ENCODE data around the gene PDE9A. TPM values are rescaled to one million over a fixed set of nuclear protein-coding genes. Genes with fewer than 3 reads are reported as not detected.

Gene PDE9A
- total and polyA plus RNA-seq, 8 donors = 1.2 to 14.4 (median 5.0) TPM

DNA sequence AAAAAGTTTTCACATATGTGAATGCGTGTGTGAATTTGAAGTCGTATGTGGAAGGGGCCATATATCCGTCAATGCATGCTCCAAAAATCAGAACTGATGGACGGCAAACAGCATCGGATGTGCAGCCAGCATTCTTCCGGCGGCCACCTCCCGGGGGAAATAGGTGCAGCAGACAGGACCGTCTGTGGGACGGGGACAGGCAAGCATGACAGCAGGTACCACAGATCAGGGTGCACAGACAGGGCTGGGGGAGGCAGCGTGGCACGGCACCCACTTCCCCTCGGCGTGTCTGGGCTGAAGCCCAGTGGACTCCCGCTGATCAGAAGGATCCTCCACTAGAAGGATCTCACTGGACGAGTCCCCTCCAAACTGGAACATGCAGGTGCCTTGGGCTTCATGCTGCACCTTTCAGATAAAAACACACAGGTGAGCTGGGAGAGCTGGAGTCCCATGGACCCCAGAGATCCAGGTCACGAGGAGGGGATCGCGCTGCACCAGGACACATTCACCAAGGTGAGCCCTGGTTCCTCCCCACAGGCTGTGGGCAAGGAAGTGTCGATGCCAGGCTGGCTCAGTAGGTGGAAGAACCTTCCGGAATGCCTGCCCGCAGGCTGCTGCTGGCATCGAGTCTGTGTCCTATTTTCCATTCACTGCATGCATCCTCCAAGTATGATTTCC is 25.3 kb downstream of the PDE9A start:
- no peak for ATAC-seq
- no peak for FAIRE-seq
- no peak for DNase-seq
- H3K36me3 ChIP-seq = no peaks in the 10 kb centered on the region
- intact Hi-C loops (cut with DNase I) = no loop called here
- TF ChIP-seq, protein P1, sequence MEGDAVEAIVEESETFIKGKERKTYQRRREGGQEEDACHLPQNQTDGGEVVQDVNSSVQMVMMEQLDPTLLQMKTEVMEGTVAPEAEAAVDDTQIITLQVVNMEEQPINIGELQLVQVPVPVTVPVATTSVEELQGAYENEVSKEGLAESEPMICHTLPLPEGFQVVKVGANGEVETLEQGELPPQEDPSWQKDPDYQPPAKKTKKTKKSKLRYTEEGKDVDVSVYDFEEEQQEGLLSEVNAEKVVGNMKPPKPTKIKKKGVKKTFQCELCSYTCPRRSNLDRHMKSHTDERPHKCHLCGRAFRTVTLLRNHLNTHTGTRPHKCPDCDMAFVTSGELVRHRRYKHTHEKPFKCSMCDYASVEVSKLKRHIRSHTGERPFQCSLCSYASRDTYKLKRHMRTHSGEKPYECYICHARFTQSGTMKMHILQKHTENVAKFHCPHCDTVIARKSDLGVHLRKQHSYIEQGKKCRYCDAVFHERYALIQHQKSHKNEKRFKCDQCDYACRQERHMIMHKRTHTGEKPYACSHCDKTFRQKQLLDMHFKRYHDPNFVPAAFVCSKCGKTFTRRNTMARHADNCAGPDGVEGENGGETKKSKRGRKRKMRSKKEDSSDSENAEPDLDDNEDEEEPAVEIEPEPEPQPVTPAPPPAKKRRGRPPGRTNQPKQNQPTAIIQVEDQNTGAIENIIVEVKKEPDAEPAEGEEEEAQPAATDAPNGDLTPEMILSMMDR (IDR thresholded peaks at IDR 0.05) = no peak
- H3K27ac ChIP-seq = no peak overlapping the region
- H3K27me3 ChIP-seq = no peaks in the 10 kb centered on the region
- H3K4me3 ChIP-seq = no peak overlapping the region
- 77 to 86% methylated on average over 23 of the region's 23 CpGs for WGBS, 2 donors
- no peaks in the 10 kb centered on the region for H3K9me3 ChIP-seq
- no peaks in the 10 kb centered on the region for H3K4me1 ChIP-seq

DNA sequence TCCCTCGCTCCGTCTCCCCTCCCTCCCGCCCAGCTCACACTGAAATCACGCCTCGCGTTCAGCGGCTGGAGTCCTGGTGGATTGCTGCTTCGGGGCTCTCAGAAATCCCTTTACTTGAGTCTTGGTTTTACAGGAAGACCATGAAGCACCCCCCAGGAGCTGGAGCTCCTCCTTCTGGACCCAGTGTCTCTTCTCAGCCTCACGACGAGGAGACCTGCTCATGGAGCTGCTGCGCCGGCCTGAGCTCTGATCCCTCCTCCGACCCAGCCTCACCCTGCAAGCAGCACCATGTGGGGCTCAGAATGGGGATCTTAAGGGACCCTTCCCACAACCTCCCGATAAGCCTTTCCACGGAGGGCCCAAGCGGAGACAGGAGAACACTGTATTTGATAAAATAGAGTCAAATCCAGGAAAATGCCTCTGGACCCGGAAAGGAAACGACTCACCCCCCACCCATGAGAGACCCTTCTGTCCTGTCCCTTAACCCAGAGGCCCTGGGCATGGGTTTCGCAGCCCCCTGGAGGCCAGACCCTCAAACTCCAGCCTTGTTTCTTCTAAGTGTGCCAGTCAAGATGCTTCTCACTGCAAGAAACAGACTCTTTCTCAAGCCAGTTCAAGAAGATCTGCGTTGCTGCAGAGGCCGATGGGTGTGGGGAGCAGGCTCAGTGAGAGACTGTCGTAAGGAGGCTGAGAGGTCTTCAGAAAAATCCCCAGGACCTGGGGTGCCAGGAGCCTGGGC is 26.1 kb downstream of the PDE9A start:
- Histone ChIP-seq H3K36me3 (no peaks in the 10 kb centered on the region), H3K4me1 (no peaks in the 10 kb centered on the region), H3K4me3 (no peak overlapping the region), H3K27me3 (no peaks in the 10 kb centered on the region), H3K9me3 (no peaks in the 10 kb centered on the region), H3K27ac (no peak overlapping the region)
- FAIRE-seq = no peak
- intact Hi-C loops (cut with DNase I) = no loop called here
- TF ChIP-seq, protein P1 (IDR thresholded peaks at IDR 0.05) = no peak
- whole genome bisulfite sequencing, 2 donors = 72 to 87% methylated on average over 22 of the region's 22 CpGs
- DNase-seq = no peak
- no peak for ATAC-seq

DNA sequence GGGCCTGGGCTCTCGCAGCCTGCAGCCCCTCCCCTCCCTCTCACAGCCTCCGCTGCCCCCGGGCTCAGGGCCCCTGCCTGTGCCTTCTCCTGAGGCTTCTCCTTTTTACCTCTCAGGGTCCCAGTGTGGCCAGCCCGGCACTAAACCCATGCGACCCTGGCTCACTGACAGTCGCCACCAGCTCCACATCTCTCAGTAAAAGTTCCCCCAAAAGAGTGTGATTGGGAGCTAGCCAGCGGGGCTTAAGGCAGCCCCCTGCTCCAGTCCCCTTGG is 26.6 kb downstream of the PDE9A start:
- no peaks in the 10 kb centered on the region for H3K36me3 ChIP-seq
- H3K27ac ChIP-seq = no peak overlapping the region
- no peaks in the 10 kb centered on the region for H3K27me3 ChIP-seq
- DNase-seq (peak in 1 of 6 donors; percentile 30), FAIRE-seq (no peak), ATAC-seq (no peak)
- TF ChIP-seq, protein P1 (IDR thresholded peaks at IDR 0.05) = no peak
- intact Hi-C loops (cut with DNase I) = no loop called here
- H3K4me1 ChIP-seq = no peaks in the 10 kb centered on the region
- H3K9me3 ChIP-seq = no peaks in the 10 kb centered on the region
- WGBS, 2 donors = 61 to 82% methylated on average over 7 of the region's 7 CpGs
- H3K4me3 ChIP-seq = no peak overlapping the region

DNA sequence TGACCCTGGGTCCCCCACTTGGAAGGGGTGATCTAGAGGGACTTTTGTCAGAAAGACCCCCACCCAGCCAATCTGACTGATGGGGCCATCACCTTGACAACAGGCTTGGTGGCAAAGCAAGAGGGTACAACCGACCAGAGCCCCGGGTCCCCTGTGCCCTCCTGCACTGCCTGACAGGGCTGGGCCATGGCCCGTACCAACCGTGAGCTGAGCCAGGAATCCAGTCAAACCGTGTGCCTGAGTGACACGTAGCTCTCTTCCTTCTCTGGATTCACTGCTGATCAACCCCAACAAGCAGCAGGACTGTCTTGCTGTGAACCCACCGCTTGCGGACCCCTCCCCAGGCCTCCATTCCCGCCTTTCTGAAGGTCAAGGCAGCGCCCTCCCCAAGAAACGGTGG is 27.0 kb downstream of the PDE9A start:
- intact Hi-C loops (cut with DNase I) = no loop called here
- no peaks in the 10 kb centered on the region for H3K36me3 ChIP-seq
- no peak overlapping the region for H3K27ac ChIP-seq
- no peak overlapping the region for H3K4me3 ChIP-seq
- ATAC-seq (no peak), FAIRE-seq (no peak), DNase-seq (no peak)
- no peaks in the 10 kb centered on the region for H3K4me1 ChIP-seq
- H3K9me3 ChIP-seq = no peaks in the 10 kb centered on the region
- H3K27me3 ChIP-seq = no peaks in the 10 kb centered on the region
- WGBS, 2 donors = 63 to 83% methylated on average over 11 of the region's 11 CpGs
- TF ChIP-seq, protein P1 (IDR thresholded peaks at IDR 0.05) = no peak

Data from pancreas (tissue), 10 donors.